Activated CD4-positive, alpha-beta T cell treated with anti-CD3 and anti-CD28 coated beads for 4 hours (primary cell): ENCODE results near the gene CCDC89.
"Not testable (repeated sequence)": the region's sequence is repeated elsewhere in the genome, so short reads cannot be mapped to it uniquely, and the experiment has no call there.

Experiments used
- DNase-seq, 2 donors: peaks; one replicate each; pipeline ENCODE4 v3.0.0-alpha.2; 2020

The CCDC89 gene

GRCh38 chr11:85685125-85685819, 723 bp downstream of the CCDC89 start:
- DNase-seq = no peak

- DNase-seq = peak; percentile 59 to 66
Measured at GRCh38 chr11:85682330-85683305, 3.4 kb downstream of the CCDC89 start.

GRCh38 chr11:85680897-85681296, 5.1 kb downstream of the CCDC89 start:
- no peak for DNase-seq

- DNase-seq = no peak
Measured at GRCh38 chr11:85679576-85679975, 6.4 kb downstream of the CCDC89 start.

DNA sequence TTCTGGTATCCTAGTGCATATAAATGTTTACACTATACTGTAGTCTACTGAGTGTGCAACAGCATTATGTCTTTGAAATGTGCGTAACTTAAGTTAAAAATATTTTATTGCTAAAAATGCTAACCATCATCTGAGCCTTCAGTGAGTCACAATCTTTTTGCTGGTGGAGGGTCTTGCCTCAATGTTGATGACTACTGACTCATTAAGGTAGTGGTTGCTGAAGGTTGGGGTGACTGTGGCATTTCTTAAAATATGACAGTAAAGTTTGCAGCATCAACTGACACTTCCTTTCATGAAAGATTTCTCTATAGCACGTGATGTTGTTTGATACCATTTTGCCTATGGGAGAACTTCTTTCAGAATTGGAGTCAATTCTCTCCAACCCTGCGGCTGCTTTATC, 12.6 kb downstream of the CCDC89 start:
- DNase-seq = no peak

DNA sequence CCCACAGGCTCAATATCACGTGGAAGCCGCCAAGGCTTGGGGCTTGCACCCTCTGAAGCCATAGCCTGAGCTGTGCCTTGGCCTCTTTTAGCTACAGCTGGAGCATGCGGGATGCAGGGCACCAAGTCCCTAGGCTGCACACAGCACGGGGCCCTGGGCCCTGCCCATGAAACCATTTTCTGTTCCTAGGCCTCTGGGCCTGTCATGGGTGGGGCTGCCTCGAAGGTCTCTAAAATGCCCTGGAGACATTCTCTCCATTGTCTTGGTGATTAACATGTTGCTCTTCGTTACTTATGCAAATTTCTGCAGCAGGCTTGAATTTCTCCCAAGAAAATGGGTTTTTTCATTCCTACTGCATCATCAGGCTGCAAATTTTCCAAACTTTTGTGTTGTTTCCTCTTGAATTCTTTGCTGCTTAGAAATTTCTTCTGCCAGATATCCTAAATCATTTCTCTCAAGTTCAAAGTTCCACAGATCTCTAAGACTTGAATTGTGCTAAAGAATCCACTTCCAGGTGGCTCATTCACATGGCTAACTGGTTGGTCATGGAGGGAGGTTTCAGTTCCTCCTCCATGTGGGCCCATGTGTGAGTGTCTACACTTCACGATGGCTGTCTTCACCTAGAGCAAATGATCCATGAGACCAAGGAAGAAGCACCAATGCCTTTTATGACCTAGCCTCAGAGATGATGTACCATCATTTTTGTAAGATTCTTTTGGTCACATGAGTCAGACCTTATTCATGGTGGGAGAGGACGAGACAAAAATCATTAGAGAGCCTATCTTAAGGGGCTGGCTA, 13.7 kb downstream of the CCDC89 start:
- no peak for DNase-seq

DNA sequence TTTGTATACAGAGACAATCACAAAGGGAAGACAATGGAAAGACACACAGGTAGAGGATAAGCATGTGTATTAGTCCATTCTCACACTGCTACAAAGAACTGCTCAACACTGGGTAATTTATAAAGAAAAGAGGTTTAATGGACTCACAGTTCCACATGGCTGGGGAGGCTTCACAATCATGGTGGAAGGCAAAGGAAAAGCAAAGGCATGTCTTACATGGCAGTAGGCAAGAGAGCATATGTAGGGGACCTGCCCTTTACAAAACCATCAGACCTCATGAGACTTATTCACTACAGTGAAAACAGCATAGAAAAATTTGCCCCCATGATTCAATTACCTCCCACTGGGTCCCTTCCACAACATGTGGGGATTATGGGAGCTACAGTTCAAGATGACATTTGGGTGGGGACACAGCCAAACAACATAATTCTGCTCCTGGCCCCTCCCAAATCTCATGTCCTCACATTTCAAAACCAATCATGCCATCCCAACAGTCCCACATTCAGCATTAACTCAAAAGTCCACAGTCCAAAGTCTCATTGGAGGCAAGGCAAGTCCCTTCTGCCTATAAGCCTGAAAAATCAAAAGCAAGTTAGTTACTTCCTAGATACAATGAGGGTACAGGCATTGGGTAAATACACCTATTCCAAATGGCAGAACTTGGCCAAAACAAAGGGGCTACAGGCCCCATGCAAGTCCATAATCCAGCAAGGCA, 14.9 kb downstream of the CCDC89 start:
- not testable (repeated sequence) for DNase-seq

GRCh38 chr11:85668157-85668556, 17.8 kb downstream of the CCDC89 start:
- DNase-seq = no peak

DNA sequence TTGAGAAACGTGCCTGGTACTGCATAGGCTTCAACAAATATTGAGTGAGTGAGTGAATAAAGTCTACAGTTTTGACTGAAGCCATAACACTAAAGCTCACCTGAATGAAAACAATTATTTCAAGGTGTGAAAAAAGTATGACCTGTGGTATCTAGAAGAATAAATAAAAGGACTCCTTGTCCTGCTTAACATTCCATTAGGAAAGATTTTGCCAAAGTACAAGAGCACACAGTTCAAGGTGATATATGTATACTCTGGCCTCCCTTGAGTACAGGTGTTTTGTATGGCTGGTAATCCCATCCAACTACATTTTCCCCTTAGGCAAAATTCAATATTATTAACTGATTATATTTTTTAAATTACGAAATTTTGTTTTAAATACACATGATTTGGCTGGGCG, 19.3 kb downstream of the CCDC89 start:
- DNase-seq = no peak

DNA sequence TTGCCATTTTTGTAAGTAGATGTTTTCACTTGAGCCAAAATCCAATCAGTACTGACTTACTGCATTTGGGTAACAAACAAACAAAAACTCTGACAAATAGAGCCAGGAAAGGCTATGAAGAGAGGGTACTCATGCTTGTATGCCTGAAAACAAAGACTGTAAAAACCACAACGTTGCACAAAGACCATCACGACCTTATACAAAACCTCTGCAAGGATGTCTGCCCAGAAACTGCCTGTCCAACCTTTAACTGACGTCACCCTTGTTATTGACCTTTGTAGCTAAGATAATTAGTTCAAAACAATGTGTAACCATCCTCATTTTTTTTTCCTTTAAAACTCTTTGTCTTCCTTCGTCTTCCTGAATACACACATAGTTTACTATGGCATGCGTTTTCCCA, 20.3 kb downstream of the CCDC89 start:
- DNase-seq = no peak

GRCh38 chr11:85664615-85665481, 21.1 kb downstream of the CCDC89 start, which contains the start of gene CREBZF:
TSS of gene CREBZF (minus strand) at chr11:85665129. CDS start at chr11:85664875, 254 bp downstream.
- peak; percentile 89 to 94 for DNase-seq

DNA sequence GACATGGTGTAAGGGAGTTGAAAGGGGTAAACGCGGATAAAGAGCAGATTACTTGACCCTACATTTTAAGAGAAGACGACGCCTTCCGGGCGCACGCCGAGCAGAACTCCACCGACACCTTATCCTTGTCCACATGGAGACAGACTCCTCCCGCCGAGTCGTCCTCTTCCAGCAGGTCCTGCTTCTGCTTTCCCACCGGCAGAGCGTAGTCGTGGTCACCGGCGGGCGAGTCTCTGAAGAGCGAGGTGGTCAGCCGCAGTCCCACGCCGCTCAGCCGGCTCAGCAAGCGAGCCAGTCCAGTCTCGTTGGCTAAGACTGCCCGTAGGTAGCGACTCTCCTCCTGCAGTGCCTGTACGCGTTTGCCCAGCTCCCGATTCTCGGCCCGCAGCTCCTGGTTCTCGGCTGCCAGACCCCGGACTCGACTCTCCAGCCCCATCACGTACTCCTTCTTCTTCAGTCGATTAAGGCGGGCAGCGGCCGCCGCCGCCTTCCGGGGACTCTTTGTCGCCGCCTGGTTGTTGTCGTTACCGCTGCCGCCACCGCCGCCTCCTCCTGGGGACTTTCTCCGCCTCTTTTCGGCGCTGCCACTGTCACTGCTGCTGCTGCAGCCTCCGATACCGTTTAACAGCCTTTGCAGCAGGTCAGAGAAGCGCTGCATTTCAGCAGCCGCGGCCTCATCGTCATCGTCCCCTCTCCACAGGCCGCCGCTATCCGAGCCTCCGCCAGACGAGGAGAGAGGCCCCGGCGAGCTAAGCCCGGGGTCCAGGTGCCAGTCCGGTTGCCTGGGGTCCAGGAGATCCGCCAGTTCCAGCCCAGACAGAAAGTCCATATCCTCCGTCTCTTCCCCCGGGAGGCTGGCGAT, 22.0 kb downstream of the CCDC89 start:
- DNase-seq = peak; percentile 85 to 86

DNA sequence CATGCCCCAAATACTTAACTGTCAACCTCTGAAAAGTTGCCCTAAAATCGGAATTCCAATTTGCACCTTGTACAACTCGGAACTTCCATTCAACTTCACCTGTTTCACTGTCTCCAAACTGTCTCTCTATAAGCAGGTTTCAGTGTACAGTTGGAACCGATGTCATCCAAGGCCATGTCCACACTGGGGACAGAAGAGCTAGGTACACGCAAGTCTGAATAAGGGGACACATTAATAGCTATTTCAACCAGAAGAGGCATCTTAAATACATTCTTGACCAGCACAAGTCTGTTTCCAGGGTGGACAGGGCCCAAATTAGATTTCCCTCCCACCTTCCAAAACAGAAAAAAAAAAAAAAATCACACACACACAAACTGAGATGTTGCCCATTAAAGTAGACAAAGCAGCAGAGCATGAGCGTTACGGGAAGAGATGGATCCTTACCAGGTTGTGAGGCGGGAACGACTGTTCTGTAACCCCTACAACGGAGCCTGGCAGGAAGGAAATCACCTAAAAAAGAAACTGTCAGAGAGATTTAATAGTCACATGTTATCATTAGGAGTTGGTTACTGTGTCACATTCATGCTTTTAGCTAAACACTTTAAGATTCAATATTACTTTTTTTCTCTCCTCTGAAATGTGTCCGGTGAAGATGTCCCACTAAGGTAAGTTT, 22.8 kb downstream of the CCDC89 start:
- peak in 1 of 2 donors; percentile 8 for DNase-seq

- DNase-seq = no peak
Measured at GRCh38 chr11:85661972-85662664, 23.9 kb downstream of the CCDC89 start.

- DNase-seq = no peak
Measured at GRCh38 chr11:85658180-85658579, 27.8 kb downstream of the CCDC89 start.

- DNase-seq = no peak
Measured at GRCh38 chr11:85656777-85657176, 29.2 kb downstream of the CCDC89 start.

DNA sequence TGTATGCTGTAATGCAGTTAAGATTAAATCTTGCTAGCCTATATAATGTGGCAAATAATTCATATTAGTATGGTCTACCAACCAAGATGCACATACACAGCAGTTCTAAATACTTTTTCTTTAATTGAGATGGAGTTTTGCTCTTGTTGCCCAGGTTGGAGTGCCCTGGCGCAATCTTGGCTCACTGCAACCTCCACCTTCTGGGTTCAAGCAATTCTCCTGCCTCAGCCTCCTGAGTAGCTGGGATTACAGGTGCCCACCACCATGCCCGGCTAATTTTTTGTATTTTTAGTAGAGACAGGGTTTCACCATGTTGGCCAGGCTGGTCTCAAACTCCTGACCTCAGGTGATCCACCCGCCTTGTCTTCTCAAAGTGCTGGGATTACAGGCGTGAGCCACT, 31.7 kb downstream of the CCDC89 start:
- DNase-seq = not testable (repeated sequence)

DNA sequence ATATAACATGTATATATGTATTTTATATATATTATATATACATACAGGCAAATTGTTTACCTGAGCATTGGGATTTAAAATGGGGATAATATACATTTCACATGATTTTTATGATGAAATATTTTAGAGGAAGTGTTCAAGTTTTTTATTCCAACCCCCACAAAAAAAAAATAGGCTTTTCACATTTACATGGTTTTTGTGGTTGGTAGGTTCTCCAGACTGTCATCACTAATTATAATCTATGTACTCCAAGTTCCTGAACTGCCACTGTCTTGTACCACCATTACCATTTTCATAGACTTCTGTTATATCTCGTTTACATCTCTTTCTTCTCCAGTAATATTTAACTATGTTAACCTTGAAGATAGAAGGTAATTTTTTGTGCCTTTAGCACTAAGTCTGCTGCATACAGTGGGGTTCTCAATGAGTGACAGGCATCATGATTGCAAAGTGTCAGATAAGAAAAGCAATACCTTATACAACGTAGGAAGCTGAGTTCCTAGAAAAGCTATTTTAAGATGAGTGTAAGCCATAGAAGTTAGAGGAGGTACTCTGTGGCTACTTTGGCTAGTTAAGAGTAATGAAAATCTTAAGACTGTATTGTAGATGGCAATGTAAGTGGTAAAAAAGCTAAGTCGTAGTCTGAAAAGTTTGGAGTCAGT, 33.1 kb downstream of the CCDC89 start:
- no peak for DNase-seq

DNA sequence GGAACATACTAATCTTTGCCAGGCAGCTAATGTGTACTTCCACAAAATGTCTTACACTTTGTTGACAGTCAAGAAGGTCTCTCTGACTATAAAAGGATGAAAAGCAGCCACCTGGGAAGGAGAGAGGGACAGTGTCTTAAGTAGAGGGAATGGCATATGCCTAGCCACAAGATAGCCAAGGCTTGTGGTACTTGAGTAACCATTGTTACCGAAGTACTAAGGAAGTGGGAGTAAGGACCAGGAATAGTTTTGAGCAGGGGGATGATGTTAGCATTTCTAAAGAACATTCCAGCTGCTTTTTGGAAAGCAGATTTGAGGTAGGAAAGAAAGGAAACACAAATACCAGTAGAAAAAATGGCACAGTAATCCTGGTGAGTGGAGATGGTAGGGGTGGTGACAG, 34.9 kb downstream of the CCDC89 start:
- no peak for DNase-seq
